NCI-H2196 (cell line): ENCODE measurements around the gene MYH9.
"Not testable (repeated sequence)": the region's sequence is repeated elsewhere in the genome, so short reads cannot be mapped to it uniquely, and the experiment has no call there.

ENCODE experiments used
- DNase-seq: peaks from one replicate; lab custom pipeline; 2025; ENCODE audit not compliant: unreplicated experiment; lab: John Stamatoyannopoulos, UW

Gene MYH9

DNA sequence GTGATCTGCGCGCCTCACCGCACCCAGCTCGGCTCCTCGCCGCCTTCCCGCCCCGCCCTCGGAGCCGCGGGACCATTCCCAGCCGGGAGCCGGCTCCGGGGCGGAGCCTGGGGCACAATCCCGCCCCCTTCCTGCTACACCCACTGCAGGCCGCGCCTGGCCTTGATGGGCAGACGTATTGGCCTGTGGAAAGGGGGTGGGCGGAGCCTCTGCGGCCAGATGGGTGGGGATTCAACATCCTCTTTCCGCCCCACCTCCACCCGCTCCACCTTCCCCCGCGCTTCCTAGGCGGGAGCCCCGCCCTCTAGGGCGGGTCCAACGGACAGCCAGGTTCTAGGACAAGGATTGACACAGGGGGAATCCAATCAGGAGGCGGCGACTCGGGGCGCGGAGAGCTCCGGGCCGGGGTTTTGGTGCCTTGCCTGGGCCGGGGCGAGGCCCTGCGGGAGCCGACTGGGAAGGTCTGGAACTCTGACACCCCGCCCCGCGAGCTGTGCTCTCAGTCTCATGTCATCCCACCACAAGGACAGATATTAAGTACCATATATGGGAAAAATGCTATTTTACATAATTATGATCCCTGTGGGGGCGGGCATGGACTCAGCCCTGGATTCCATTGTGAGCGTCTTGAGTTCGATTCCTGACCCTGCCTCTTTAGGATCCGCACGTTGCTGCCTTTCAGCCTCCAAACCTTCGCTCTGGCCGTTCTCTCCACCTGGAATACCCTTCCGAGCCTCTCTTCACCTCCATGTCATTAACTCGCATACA, at the start of gene MYH9:
Gene MYH9, minus strand, starts transcription at position 9 of the 768 bp plus-strand sequence. CDS start 38,731 bp downstream, outside the sequence.
- DNase-seq: peak; percentile 92

DNA sequence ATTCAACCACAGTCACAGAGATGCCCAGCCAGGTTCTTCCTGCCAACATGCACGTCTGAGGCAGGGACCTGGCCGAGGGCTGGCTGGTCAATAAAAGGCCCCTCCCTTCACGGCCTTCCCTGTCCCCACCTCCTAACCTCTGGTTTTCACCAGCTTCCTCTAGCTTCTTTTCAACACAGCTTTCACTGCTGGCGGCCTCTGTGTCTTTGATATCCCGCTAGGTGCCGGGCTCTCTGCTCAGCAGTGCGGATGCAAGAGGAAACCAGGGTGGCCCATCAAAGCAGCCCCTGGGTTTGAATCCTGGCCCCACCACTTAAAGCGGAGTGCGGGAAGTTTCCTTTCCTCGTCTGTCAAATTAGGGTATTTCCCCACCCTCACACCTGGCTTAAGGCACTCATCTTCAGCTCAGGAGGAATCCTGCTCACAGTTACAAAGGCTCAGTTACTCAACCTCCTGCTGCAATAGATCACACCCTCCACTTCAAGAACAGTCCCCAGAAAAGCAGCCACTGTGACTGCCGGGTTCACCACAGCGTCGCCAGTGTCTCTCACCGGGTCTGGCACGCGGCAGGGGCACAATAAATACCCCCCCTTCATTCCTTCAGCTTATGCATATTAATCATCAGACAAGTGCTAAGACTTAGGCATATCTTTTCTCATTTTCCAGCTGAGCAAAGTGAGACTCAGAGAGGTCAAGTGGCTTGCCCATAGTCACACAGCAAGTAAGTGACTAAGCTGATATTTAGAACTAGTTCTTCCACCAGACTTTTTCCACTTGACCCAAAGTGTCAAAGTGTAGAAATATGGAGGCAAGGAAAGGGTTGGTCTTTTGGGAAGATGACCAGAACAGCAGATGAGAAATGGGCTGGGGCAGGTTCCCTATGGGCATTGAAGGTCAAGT, 48.0 kb upstream of the MYH9 start:
- DNase-seq: peak; percentile 44

DNA sequence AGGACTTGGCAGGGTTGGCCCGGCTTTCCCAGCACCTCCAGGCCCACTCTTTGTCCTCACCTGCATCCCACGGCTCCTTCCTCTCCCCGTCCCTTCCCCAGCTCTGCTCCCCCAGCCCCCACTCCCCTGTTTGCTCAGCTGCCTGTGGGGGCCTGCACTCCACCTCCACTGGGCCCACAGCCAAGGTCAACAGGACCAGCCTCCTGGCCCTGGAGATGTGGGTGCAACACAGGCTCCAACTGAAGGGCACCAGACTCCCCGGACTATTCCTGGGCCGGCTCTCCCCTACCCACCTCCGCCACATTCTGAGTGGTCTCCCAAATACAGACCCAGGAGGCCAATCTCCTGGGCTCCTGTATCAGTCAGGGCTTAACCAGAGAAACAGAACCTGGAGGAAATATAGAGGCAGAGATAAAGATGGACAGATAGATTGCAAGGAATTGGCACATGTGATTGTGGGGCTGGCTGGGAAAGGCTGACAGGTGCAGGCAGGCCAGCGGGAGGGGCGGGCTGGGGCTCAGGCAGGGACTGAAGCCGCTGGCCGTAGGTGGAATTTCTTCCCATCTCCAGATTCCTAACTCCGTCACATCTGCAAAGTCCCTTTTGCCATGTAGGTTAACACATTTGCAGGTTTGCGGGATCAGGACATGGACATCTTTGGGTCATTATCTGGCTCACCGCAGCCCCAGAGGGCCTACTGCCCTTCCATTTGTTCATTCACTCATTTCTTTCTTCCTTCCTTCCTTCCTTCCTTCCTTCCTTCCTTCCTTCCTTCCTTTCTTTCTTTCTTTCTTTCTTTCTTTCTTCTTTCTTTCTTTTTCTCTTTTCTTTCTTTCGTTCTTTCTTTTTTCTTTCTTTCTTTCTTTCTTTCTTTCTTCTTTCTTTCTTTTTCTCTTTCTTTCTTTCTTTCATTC, 45.8 kb upstream of the MYH9 start:
- DNase-seq: peak; percentile 73

DNA sequence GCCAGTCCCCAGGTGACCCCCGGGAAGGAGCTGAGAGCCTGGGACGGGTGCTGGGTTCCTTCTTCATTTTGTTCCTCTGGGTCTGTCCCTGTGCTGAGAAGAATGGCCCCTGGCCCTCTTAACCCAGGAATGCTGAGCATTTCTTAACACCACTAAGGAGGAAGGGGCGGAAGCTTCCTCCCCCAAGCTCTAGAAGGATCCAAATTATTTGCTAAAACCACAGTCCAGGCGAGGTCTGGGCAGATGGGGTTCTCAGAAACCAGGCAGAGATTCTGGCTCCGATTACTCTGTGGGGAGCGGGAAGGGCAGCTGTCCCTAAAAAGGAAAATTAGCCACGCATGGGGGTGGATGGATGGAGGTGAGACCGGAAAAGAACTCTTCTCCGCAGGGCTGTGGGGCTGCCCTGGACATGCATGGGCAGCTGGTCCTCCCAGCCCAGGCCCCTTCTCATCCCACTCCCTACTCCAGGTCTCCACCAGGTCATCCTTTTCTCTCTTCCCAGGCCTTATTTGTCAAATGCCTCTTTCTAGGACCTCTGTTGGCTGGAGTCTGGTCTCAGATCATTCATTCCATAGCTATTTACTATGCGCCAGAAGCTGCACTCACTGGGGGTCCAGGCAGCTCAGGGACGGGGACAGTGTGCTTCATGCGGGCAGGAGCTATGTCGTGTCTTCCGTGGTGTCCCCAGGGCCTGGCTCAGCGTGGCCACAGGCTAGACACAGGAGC, 45.0 kb upstream of the MYH9 start:
- no peak for DNase-seq

DNA sequence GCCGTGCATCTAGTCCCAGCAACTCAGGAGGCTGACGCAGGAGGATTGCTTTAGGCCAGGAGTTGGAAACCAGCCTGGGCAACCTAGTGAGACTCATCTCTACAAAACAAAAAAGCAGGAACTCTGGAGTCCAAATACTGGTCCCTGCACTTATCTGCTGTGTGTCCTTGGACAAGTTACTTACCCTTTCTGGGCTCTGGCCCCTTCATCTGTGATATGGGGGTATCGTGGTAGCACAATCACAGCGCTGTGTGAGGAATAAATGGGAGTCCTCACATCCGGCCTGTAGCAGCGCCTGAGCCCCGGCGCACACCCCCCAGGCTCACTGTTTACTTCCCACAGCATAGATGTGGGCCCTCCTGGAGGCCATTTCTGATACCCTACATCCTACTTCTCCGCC, 44.2 kb upstream of the MYH9 start:
- DNase-seq: no peak

DNA sequence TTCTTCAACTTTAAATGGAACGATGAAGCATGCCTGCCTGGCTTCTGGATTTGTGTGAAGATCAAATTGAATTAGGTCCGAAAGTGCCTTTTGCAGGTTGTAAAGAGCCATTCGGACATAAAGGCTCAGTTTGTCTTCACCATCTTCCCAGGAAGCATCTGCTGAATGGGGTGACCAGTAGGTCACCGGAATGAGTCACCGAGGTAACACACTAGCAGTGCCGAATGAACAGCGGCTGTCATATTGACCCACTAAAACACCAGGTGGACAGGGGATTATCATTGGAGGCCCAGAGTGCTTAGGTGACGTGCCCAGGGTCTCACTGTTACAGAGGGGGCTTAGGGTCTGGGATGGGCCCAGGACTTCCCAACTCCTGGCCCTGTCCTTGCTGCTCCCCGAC, 43.1 kb upstream of the MYH9 start:
- DNase-seq: no peak

DNA sequence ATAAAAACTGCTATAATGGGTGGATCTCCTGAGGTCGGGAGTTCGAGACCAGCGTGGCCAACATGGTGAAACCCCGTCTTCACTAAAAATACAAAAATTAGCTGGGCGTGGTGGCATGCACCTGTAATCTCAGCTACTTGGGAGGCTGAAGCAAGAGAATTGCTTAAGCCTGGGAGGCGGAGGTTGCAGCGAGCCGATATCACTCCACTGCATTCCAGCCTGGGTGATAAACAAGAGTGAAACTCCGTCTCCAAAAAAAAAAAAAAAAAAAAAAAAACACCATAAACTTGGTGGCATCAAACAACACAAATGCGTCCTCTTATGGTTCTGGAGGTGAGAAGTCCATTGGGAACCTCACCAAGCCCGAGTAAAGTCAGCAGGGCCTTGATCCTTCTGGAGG, 40.2 kb upstream of the MYH9 start:
- DNase-seq: not testable (repeated sequence)

DNA sequence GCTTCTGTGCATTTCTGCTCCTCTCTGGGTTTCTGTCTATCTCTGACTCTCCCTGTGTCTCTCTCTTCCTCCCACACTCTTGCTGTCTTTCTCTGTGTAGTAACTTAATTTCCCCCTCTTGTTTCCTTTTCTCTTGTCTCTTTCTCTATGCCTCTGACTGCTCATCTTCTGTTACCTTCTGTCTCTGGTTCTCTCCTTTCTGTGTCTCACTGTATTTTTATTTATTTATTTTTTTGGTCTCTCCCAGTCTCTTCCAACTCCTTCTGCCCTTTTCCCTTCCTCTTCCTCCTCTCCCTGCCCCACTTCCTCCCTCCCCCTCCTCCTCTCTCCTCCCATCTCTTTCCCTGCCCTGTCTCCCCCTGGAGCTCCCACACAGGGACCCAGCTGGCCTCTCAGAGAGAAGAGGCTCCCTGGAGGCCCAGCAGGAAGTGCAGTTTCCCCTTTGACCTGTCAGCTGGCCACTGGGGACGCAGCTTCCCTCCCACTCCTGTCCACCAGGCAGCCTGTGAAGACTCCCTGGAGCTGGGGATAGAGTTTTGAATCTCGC, 38.3 kb upstream of the MYH9 start:
- no peak for DNase-seq

DNA sequence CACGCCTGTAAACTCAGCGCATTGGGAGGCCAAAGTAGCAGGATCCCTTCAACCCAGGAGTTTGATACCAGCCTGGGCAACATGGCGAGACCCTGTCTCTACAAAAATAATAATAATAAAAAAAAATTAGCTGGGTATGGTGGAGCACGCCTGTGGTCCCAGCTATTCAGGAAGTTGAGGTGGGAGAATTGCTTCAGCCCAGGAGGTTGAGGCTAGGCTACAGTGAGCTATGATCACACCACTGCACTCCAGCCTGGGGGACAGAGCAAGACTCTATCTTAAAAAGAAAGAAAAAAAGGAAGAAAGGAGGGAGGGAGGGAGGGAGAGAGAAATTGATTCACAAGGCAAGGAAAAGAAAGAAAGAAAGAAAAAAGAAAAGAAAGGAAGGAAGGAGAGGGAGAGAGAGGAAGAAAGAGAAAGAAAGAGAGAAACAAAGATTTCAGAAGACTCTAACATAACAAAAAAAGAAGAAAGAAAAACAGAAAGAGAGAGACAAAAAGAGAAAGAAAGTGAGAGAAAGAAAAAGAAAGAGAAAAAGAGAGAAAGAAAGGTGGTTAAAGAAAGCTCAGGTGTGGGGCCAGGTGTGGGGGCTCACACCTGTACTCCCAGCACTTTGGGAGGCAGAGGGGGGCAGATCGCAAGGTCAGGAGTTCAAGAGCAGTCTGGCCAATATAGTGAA, 37.3 kb upstream of the MYH9 start:
- DNase-seq: no peak

DNA sequence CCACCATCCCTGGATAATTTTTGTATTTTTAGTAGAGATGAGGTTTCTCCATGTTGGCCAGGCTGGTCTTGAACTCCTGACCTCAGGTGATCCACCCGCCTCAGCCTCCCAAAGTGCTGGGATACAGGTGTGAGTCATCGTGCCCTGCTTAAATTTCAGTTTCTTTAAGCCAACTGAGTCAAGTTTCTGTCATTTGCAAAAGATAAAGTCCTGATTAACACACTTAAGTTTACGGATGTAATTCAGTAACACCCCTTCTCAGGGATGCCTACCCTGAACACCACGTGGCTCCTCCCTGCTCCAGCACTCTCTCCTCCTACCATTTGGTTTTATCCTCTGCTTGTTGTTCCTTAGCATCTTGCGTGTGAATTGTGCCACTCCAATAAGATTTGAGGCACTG, 36.7 kb upstream of the MYH9 start:
- DNase-seq: not testable (repeated sequence)

DNA sequence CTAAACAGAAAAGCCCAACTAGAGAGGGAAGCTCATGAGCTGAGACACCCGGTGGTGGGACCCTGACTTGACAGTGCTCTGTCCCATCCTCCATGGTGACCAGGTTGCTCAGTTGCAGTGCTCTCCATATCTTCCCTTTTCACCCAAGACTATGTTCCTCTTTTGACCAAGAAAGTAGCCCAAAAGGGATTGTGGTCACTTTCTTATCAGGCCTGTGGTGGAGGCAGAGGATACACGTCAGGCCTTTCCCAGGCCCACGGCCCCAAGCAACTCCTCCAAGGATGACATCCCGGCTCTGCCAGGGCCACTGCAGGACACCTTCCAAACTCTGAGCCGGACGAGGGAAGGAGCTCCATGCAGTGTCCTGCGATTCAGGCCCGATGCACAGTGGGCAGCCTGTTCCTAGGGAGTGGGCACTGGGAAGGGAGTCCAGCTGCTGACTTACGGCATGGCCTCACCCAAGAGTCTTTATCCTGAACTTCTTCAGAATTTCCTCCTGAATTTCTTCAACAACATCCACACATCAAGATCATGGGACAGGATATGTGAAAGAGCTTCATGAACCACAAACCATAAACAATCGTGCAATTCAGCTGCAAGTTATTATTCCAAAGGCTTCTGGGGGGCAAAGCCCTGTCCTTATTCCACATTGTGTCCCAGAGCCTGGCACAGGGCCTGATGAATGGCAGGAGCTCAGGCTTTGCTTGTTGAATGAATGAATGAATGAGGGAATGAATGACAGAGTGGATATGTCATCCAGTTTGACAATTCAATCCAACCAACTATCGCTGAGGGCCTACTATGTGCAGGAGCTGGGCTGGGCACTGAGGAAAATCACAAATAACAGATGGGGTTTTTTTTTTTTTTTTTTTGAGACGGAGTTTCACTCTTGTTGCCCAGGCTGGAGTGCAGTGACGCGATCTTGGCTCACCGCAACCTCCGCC, 36.0 kb upstream of the MYH9 start:
- DNase-seq: no peak

DNA sequence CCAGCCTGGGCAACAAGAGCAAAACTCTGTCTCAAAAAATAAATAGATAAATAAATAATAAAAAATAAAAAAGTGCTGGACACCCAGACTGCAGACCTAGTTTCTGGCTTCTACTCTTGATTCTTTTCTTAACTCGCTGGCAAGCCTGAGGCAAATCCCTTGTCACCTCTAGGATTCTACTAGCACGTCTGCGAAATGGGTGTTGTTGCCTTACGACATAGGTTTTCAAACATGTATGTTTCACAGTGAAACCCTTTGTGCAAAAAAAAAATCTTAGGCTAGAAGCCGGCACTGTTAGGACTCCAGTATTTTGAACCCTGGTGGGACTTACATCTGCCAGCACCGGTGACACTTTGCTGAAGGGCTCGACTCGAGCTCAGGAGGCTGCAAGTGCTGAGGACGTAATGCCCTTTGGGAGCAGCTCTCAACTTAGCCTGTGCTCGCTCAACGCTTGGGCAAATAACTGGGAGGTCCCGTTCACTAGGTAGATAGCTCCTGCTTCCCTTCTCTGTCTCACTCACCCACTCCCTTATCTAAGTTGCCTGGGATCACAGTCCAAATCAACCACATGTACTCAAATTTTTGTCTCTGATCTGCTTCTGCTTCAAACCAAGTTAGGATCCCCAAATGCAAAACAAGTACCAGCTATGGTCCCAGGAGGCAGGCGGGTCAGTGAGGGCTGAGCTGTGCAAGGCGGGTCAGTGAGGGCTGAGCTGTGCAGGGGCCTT, 34.7 kb upstream of the MYH9 start:
- no peak for DNase-seq

DNA sequence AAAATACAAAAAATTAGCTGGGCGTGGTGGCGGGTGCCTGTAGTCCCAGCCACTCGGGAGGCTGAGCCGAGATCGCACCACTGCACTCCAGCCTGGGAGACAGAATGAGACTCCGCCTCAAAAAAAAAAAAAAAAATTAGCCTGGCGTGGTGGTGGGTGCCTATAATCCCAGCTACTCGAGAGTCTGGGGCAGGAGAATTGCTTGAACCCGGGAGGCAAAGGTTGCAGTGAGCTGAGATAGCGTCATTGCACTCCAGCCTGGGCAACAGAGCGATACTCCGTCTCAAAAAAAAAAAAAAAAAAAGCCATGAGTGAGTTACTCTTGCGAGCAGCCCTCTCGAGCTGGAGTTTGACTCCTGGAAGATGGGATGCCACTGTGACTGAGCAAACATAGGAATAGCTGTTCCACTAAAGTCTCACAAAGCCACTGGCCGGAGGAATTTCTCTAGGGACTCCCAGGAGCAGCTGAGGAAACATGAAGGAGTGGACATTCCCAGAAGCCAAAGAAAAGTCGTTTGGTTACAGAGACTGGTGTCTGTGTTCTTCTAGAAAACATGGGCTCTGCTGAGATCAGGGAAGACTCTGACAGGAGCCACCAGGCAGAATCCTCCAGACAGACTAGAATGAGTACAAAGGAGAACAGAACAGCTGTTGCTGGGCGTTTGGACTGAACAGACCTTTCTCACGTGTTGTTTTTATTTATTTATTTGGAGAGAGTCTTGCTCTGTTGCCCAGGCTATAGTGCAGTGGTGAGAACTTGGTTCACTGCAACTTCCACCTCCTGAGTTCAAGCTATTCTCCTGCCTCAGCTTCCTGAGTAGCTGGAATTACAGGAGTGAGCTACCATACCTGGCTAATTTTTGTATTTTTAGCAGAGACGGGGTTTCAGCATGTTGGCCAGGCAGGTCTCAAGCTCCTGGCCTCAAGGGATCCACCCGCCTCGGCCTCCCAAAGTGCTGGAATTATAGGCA, 32.4 kb upstream of the MYH9 start:
- DNase-seq: no peak

DNA sequence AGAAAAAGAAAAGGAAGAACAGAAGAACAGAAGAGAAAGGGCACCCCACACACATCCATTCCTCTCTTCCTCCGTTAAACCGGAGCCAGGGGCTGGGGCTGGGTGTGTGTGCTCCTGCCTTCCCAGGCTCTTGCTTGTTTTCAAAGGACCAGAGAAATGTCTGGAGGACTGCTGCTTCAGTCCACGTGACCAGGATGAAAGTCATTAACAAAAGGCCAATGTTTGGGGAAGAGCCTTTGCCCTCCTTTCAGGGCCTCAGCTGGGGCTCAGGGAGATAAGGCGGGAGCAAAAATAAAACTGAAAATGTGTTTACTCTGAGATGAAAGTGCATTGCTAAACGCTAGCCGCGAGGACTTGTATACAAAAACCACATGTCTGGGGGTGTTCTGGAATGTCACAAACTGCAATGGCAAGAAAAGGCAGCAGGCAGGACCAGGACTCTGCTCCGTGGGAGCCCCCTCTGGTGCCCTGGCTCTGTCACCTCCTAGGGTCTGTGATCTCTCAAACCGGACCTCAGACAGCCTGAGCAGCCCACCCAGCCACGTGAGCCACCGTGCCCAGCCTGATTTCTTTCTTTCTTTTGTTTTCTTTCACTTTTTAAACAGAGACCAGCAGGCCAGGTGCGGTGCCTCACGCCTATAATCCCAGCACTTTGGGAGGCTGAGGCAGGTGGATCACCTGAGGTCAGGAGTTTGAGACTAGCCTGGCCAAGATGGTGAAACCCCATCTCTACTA, 31.6 kb upstream of the MYH9 start:
- DNase-seq: no peak

DNA sequence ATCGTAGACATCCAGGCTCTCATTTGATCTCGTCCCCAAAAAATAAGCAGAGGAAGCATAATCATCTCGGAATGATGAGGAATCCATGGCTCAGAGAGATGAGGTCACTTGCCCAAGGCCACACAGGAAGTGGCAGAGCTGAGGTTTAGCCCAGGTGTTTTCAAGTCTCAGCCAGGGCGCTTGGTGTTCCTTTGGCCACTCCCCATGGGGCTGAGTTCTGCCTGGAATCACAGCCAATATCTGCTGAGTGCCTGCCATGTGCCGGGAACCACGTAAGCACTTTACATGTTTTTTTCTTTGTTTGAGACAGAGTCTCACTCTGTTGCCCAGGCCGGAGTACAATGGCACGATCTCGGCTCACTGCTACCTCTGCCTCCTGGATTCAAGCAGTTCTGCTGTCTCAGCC, 29.5 kb upstream of the MYH9 start:
- peak; percentile 7 for DNase-seq
